ENCODE results near the gene PPM1D.
"Not testable (repeated sequence)": the region's sequence is repeated elsewhere in the genome, so short reads cannot be mapped to it uniquely, and the experiment has no call there.

Gene PPM1D

DNA sequence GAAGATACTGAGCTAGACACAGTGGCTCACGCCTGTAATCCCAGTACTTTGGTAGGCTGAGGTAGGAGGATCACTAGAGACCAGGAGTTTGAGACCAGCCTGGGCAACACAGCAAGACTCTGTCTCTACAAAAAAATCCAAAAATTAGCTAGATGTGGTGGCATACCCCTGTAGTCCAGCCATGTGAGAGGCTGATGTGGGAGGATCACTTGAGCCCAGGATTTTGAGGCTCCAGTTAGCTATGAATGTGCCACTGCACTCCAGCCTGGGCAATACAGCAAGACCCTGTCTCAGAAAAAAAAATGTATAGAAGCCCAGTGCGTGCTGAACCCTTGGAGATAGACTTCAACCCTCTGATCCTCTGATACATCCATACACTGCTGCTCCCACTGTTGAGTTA is 7.2 kb upstream of the PPM1D start:
- DNase-seq (ENCODE audit: low read depth, low spot score) = no peak
- in situ Hi-C loops (cut with HindIII; ENCODE audit: low sequenced_read_pairs) = no loop called here
- H3K4me3 ChIP-seq (ENCODE audit: low read depth, low read length) = no peak overlapping the region

GRCh38 chr17:60593441-60594036 is 6.5 kb upstream of the PPM1D start:
- DNase-seq (ENCODE audit: low read depth, low spot score); H3K4me3 ChIP-seq (ENCODE audit: low read depth, low read length); in situ Hi-C loops (cut with HindIII; ENCODE audit: low sequenced_read_pairs): not testable (repeated sequence)

More for the DNA sequence above, 7.2 kb upstream of the PPM1D start:
- TF ChIP-seq CTCF (IDR thresholded peaks at IDR 0.05; ENCODE audit: low read depth, low read length) = no peak

GRCh38 chr17:60594170-60594569 is 5.8 kb upstream of the PPM1D start:
- H3K4me3 ChIP-seq (ENCODE audit: low read depth, low read length); DNase-seq (ENCODE audit: low read depth, low spot score); in situ Hi-C loops (cut with HindIII; ENCODE audit: low sequenced_read_pairs): not testable (repeated sequence)

- in situ Hi-C loops (cut with HindIII; ENCODE audit: low sequenced_read_pairs) = no loop called here
- no peak for DNase-seq (ENCODE audit: low read depth, low spot score)
- TF ChIP-seq CTCF (IDR thresholded peaks at IDR 0.05; ENCODE audit: low read depth, low read length) = no peak
- H3K4me3 ChIP-seq (ENCODE audit: low read depth, low read length) = no peak overlapping the region
These were observed 5.3 kb upstream of the PPM1D start for GRCh38 chr17:60594734-60595133.

DNA sequence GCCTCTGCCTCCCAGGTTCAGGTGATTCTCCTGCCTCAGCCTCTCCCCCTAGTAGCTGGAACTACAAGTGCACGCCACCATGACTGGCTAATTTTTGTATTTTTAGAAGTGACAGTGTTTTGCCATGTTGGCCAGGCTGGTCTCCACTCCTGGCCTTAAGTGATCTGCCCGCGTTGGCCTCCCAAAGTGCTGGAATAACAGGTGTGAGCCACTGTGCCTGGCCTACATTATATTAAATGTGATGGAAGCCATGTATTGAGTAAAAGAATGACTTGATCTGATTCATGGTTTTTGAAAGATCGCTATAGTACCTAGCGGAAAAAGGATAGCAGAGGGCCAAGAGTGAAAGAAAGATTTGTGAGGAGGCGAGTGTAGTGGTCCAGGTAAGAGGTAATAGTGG is 2.7 kb upstream of the PPM1D start:
- TF ChIP-seq CTCF (IDR thresholded peaks at IDR 0.05; ENCODE audit: low read depth, low read length) = no peak
- in situ Hi-C loops (cut with HindIII; ENCODE audit: low sequenced_read_pairs) = no loop called here
- no peak for DNase-seq (ENCODE audit: low read depth, low spot score)
- no peak overlapping the region for H3K4me3 ChIP-seq (ENCODE audit: low read depth, low read length)

DNA sequence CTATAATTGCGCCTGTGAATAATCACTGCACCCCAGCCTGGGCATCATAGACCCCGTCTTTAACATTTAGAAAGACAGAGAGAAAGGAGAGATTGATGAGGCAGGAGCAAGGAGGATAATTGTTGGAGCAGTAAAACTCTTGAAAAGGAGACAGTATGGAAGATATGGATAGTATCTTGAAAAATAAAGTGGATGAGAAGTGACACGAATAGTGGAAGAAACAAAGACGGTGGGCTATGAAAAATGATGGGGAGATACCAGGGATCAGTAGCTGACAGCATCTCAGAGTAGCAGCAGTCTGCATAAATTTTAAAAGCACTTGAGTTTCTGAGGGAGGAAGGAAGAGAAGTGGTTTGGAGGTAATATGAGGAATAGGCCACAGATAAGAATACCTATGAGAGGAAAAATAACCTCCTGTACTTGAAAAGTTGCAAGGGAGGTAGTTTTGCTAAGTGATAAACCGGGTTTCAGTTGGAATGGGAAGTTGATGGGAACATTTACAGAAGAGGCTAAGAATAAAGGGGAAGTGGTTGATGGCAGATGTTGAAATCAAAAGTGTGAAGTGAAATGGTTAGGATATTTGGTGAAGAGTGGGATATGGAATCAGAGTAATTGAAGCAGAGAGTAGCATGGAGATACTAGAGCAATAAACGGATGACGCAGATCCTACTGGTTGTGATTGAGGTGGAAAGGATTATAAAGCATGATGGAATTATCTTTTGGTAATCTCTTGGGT is 1.8 kb upstream of the PPM1D start:
- in situ Hi-C loops (cut with HindIII; ENCODE audit: low sequenced_read_pairs) = no loop called here
- TF ChIP-seq CTCF (IDR thresholded peaks at IDR 0.05; ENCODE audit: low read depth, low read length) = no peak
- H3K4me3 ChIP-seq (ENCODE audit: low read depth, low read length) = no peak overlapping the region
- no peak for DNase-seq (ENCODE audit: low read depth, low spot score)

DNA sequence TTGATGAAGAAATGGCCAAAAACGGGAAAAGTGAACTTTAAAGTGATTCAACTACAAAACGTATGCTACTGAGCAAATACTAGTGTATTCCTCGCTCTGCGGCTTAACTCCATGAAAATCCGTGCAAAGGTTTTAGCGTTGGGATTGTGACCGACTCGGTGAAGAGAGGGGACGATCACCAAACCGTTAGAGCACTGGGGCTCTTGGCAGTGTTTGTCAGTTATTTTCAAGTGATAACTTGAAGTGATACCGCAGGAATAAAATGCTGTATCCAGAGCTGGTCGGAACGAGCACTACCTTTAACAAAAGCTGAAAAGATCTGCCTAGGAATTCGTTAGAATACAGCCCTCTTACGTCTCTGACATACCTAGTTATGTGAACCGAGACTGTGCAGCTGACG is 773 bp upstream of the PPM1D start:
- in situ Hi-C loops (cut with HindIII; ENCODE audit: low sequenced_read_pairs) = no loop called here
- H3K4me3 ChIP-seq (ENCODE audit: low read depth, low read length) = peak overlapping the region; percentile 79
- no peak for TF ChIP-seq CTCF (IDR thresholded peaks at IDR 0.05; ENCODE audit: low read depth, low read length)
- DNase-seq (ENCODE audit: low read depth, low spot score) = no peak

Data from astrocyte of the spinal cord (primary cell).